Measurements from ENCODE around the gene DYNLRB1. TPM values are rescaled to one million over a fixed set of nuclear protein-coding genes. Genes with fewer than 3 reads are reported as not detected.

Gene DYNLRB1
- total and polyA plus RNA-seq, 2 donors (not counting 3 experiments of a cell fraction or from before 2014, with no cell fraction given) = 142 to 245 TPM

- Histone ChIP-seq H3K27me3 (ENCODE audit: control insufficient read depth in 2 of 2, insufficient read depth in 2 of 2, low read length in 2 of 2) (no peaks in the 10 kb centered on the region), H3K36me3 (ENCODE audit: control insufficient read depth in 2 of 2, extremely low read depth in 1 of 2, insufficient read depth in 2 of 2, low read length in 2 of 2) (peaks cover 0 to 1% of the 10 kb centered on the region in 2 experiments), H2AFZ (ENCODE audit: low read depth, low read length) (no peak overlapping the region), H3K9ac (replicated peaks; ENCODE audit: extremely low read depth, insufficient read depth, low read length) (no peak overlapping the region), H4K20me1 (replicated peaks; ENCODE audit: control insufficient read depth, extremely low read depth, insufficient read depth, low read length) (no peaks in the 10 kb centered on the region), H3K9me3 (replicated peaks; ENCODE audit: control insufficient read depth, insufficient read depth, low read length) (no peaks in the 10 kb centered on the region), H3K27ac (ENCODE audit: insufficient read depth, low read depth, low read length) (no peak overlapping the region), H3K4me2 (ENCODE audit: insufficient read depth, low read length) (no peak overlapping the region), H3K9me1 (replicated peaks; ENCODE audit: control insufficient read depth, extremely low read depth, insufficient read depth, low read length) (no peaks in the 10 kb centered on the region), H3K4me1 (ENCODE audit: control insufficient read depth, extremely low read depth, insufficient read depth, low read length) (peaks cover 8% of the 10 kb centered on the region), H3K4me3 (replicated peaks in 1 of 3; ENCODE audit: insufficient read depth in 1 of 3, low read depth in 1 of 3, low read length in 3 of 3) (no peak overlapping the region), H3K79me2 (ENCODE audit: control insufficient read depth, insufficient read depth, low read length) (no peaks in the 10 kb centered on the region)
- no peak for TF ChIP-seq POLR2A (IDR thresholded peaks at IDR 0.05; ENCODE audit: low read depth, low read length)
- ChIA-PET CTCF (interaction anchor here (2.3 to 6.1 kb wide), 2 partner anchors 15 to 193 kb away, joined by 8 to 92 read pairs; no protein-coding TSS in a partner anchor), POLR2A (no interaction called here)
- intact Hi-C loops (cut with micrococcal nuclease) = no loop called here
- no peak for FAIRE-seq
- no peak for DNase-seq (ENCODE audit: low read depth, low spot score)
- dilution Hi-C loops (cut with MboI; ENCODE audit: extremely low pct_ligation_motif_present, low sequenced_read_pairs) = no loop called here
- no TSS peak for BruUV-seq (replicated peaks)
These were observed 60.8 kb downstream of the DYNLRB1 start for GRCh38 chr20:34577061-34577460.

DNA sequence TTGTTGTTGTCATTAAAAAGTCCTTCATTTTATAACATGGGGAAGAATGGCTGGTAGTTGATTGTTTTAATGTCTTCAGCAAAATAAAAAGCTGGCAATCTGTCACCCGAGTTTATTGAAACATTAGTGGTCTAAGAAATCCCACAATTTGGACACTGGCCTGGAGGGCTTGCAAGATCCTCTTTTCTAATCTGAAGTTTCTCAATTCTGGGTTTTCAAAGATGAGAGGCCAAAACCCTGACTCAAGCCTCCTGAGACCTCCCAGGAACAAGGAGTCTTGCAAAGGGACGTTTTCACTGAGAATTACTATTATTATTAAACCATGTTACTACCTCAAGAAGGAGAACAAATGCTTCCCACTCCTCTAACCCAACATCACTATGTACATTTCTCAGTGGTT is 61.8 kb downstream of the DYNLRB1 start:
- TF ChIP-seq EZH2 (IDR thresholded peaks at IDR 0.05; ENCODE audit: borderline replicate concordance, low read depth, low read length, severe bottlenecking) (no peak), CTCF (IDR thresholded peaks at IDR 0.05; ENCODE audit: extremely low read depth in 1 of 2, insufficient read depth in 1 of 2, low read depth in 1 of 2, low read length in 2 of 2) (no peak), POLR2AphosphoS5 (IDR thresholded peaks at IDR 0.05; ENCODE audit: insufficient read depth, low read depth, low read length) (no peak), GATA2 (IDR thresholded peaks at IDR 0.05; ENCODE audit: insufficient read depth, insufficient read length, low read depth, low read length) (no peak), JUN (IDR thresholded peaks at IDR 0.05; ENCODE audit: borderline replicate concordance, insufficient read depth, insufficient read length, low read depth) (no peak), MYC (IDR thresholded peaks at IDR 0.05; ENCODE audit: low read depth, low read length) (no peak), FOS (IDR thresholded peaks at IDR 0.05; ENCODE audit: borderline replicate concordance, insufficient read depth, low read length) (no peak), POLR2A (IDR thresholded peaks at IDR 0.05; ENCODE audit: low read depth, low read length) (no peak)
- TF ChIP-seq, protein P1, sequence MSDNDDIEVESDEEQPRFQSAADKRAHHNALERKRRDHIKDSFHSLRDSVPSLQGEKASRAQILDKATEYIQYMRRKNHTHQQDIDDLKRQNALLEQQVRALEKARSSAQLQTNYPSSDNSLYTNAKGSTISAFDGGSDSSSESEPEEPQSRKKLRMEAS (IDR thresholded peaks at IDR 0.05; ENCODE audit: insufficient read depth, insufficient read length) = no peak
- H3K9ac ChIP-seq (replicated peaks; ENCODE audit: extremely low read depth, insufficient read depth, low read length) = no peak overlapping the region
- BruUV-seq (replicated peaks) = no TSS peak
- H3K27ac ChIP-seq (ENCODE audit: insufficient read depth, low read depth, low read length) = no peak overlapping the region
- no peaks in the 10 kb centered on the region for H4K20me1 ChIP-seq (replicated peaks; ENCODE audit: control insufficient read depth, extremely low read depth, insufficient read depth, low read length)
- H2AFZ ChIP-seq (ENCODE audit: low read depth, low read length) = no peak overlapping the region
- dilution Hi-C loops (cut with MboI; ENCODE audit: extremely low pct_ligation_motif_present, low sequenced_read_pairs) (no loop called here), intact Hi-C loops (cut with micrococcal nuclease) (no loop called here)
- H3K4me2 ChIP-seq (ENCODE audit: insufficient read depth, low read length) = no peak overlapping the region
- FAIRE-seq = no peak
- no peaks in the 10 kb centered on the region for H3K9me1 ChIP-seq (replicated peaks; ENCODE audit: control insufficient read depth, extremely low read depth, insufficient read depth, low read length)
- no peak overlapping the region for H3K4me3 ChIP-seq (replicated peaks in 1 of 3; ENCODE audit: insufficient read depth in 1 of 3, low read depth in 1 of 3, low read length in 3 of 3)
- no peaks in the 10 kb centered on the region for H3K9me3 ChIP-seq (replicated peaks; ENCODE audit: control insufficient read depth, insufficient read depth, low read length)
- no peak for DNase-seq (ENCODE audit: low read depth, low spot score)
- no peaks in the 10 kb centered on the region for H3K79me2 ChIP-seq (ENCODE audit: control insufficient read depth, insufficient read depth, low read length)
- H3K36me3 ChIP-seq (ENCODE audit: control insufficient read depth in 2 of 2, extremely low read depth in 1 of 2, insufficient read depth in 2 of 2, low read length in 2 of 2) = peaks cover 0 to 1% of the 10 kb centered on the region in 2 experiments
- no peaks in the 10 kb centered on the region for H3K27me3 ChIP-seq (ENCODE audit: control insufficient read depth in 2 of 2, insufficient read depth in 2 of 2, low read length in 2 of 2)
- POLR2A ChIA-PET = no interaction called here
- H3K4me1 ChIP-seq (ENCODE audit: control insufficient read depth, extremely low read depth, insufficient read depth, low read length) = peaks cover 13% of the 10 kb centered on the region
- CTCF ChIA-PET = interaction anchor here (1.5 to 6.1 kb wide), 6 partner anchors 16 to 265 kb away, joined by 6 to 92 read pairs (median 10); partner anchors contain the start of gene TP53INP2
